DOHH2 (cell line): ENCODE measurements around the gene CD28.
"Not testable (repeated sequence)": the region's sequence is repeated elsewhere in the genome, so short reads cannot be mapped to it uniquely, and the experiment has no call there.

ENCODE experiments used
- EZH2phosphoT487 ChIP-seq: fragments of 200-600 bp; sonication (generic); IDR thresholded peaks from 2 replicates; pipeline ENCODE4 v1.6.1; 2017; ENCODE audit warnings: borderline replicate concordance, mild to moderate bottlenecking, antibody characterized with exemption, low read length, moderate library complexity, mixed read lengths
- TF ChIP-seq, protein P1 (sequence below): fragments of 200-600 bp; sonication (generic); IDR thresholded peaks from one replicate; pipeline ENCODE4 v1.5.1; 2014; ENCODE audit warnings: antibody characterized with exemption, mild to moderate bottlenecking, low read depth, low read length; ENCODE audit not compliant: poor library complexity, severe bottlenecking

DNA sequence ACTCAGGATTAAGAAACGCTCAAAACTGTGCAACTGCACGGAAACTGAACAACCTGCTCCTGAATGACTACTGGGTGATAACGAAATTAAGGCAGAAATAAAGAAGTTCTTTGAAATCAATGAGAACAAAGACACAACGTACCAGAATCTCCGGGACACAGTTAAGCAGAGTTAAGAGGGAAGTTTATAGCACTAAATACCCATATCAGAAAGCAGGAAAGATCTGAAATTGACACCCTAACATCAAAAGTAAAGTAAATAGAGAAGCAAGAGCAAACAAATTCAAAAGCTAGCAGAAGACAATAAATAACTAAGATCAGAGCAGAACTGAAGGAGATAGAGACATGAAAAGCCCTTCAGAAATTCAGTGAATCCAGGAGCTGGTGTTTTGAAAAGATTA lies 8.0 kb upstream of the CD28 start:
- not testable (repeated sequence) for TF ChIP-seq EZH2phosphoT487
- TF ChIP-seq, protein P1, sequence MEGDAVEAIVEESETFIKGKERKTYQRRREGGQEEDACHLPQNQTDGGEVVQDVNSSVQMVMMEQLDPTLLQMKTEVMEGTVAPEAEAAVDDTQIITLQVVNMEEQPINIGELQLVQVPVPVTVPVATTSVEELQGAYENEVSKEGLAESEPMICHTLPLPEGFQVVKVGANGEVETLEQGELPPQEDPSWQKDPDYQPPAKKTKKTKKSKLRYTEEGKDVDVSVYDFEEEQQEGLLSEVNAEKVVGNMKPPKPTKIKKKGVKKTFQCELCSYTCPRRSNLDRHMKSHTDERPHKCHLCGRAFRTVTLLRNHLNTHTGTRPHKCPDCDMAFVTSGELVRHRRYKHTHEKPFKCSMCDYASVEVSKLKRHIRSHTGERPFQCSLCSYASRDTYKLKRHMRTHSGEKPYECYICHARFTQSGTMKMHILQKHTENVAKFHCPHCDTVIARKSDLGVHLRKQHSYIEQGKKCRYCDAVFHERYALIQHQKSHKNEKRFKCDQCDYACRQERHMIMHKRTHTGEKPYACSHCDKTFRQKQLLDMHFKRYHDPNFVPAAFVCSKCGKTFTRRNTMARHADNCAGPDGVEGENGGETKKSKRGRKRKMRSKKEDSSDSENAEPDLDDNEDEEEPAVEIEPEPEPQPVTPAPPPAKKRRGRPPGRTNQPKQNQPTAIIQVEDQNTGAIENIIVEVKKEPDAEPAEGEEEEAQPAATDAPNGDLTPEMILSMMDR: not testable (repeated sequence)
